ENCODE results near the gene SCAPER.
A peak's percentile ranks its signal among the peaks of the same experiment; 100 is the strongest.
"Not testable (repeated sequence)": the region's sequence is repeated elsewhere in the genome, so short reads cannot be mapped to it uniquely, and the experiment has no call there.

The SCAPER gene

GRCh38 chr15:76480267-76480666 is 424.9 kb downstream of the SCAPER start:
- no peak for DNase-seq (ENCODE audit: low read depth)

GRCh38 chr15:76470691-76471090 is 434.4 kb downstream of the SCAPER start:
- DNase-seq (ENCODE audit: low read depth): peak; percentile 34

- DNase-seq (ENCODE audit: low read depth): no peak
These were observed 436.4 kb downstream of the SCAPER start for GRCh38 chr15:76468722-76469121.

GRCh38 chr15:76467136-76467535 is 438.0 kb downstream of the SCAPER start:
- DNase-seq (ENCODE audit: low read depth): peak; percentile 22

- no peak for DNase-seq (ENCODE audit: low read depth)
These were observed 439.4 kb downstream of the SCAPER start for GRCh38 chr15:76465728-76466127.

- DNase-seq (ENCODE audit: low read depth): no peak
These were observed 440.9 kb downstream of the SCAPER start for GRCh38 chr15:76464247-76464646.

GRCh38 chr15:76460871-76461270 is 444.3 kb downstream of the SCAPER start:
- peak; percentile 56 for DNase-seq (ENCODE audit: low read depth)

- DNase-seq (ENCODE audit: low read depth): no peak
These were observed 444.8 kb downstream of the SCAPER start for GRCh38 chr15:76460347-76460746.

GRCh38 chr15:76451540-76451939 is 453.6 kb downstream of the SCAPER start:
- no peak for DNase-seq (ENCODE audit: low read depth)

- no peak for DNase-seq (ENCODE audit: low read depth)
These were observed 455.7 kb downstream of the SCAPER start for GRCh38 chr15:76449455-76449854.

GRCh38 chr15:76448755-76449154 is 456.4 kb downstream of the SCAPER start:
- DNase-seq (ENCODE audit: low read depth): no peak

- no peak for DNase-seq (ENCODE audit: low read depth)
These were observed 457.3 kb downstream of the SCAPER start for GRCh38 chr15:76447728-76448441.

- no peak for DNase-seq (ENCODE audit: low read depth)
These were observed 464.7 kb downstream of the SCAPER start for GRCh38 chr15:76440441-76440840.

GRCh38 chr15:76439542-76439941 is 465.6 kb downstream of the SCAPER start:
- DNase-seq (ENCODE audit: low read depth): no peak

GRCh38 chr15:76433798-76434400 is 471.2 kb downstream of the SCAPER start:
- DNase-seq (ENCODE audit: low read depth): peak; percentile 29

GRCh38 chr15:76433036-76433435 is 472.1 kb downstream of the SCAPER start:
- DNase-seq (ENCODE audit: low read depth): not testable (repeated sequence)

- DNase-seq (ENCODE audit: low read depth): no peak
These were observed 472.5 kb downstream of the SCAPER start for GRCh38 chr15:76432604-76433003.

GRCh38 chr15:76431971-76432370 is 473.2 kb downstream of the SCAPER start:
- DNase-seq (ENCODE audit: low read depth): no peak

- not testable (repeated sequence) for DNase-seq (ENCODE audit: low read depth)
These were observed 474.4 kb downstream of the SCAPER start for GRCh38 chr15:76430711-76431110.

- no peak for DNase-seq (ENCODE audit: low read depth)
These were observed 475.5 kb downstream of the SCAPER start for GRCh38 chr15:76429661-76430060.

- no peak for DNase-seq (ENCODE audit: low read depth)
These were observed 478.2 kb downstream of the SCAPER start for GRCh38 chr15:76426941-76427340.

- no peak for DNase-seq (ENCODE audit: low read depth)
These were observed 486.6 kb downstream of the SCAPER start for GRCh38 chr15:76418352-76419140.

GRCh38 chr15:76401285-76401684 is 503.9 kb downstream of the SCAPER start:
- no peak for DNase-seq (ENCODE audit: low read depth)
